Measurements from ENCODE around the gene OSTM1.

The OSTM1 gene

GRCh38 chr6:108074359-108075144 lies at the start of gene OSTM1:
Gene OSTM1, minus strand, starts transcription at chr6:108074741. Its CDS starts 90 bp downstream, at chr6:108074651.
- TF ChIP-seq GATA3 (IDR thresholded peaks at IDR 0.05; ENCODE audit: low read depth, low read length) (no peak), GATA2 (IDR thresholded peaks at IDR 0.05; ENCODE audit: low read depth, low read length) (no peak)

GRCh38 chr6:108123946-108124345 lies 49.4 kb upstream of the OSTM1 start:
- TF ChIP-seq GATA2 (IDR thresholded peaks at IDR 0.05; ENCODE audit: low read depth, low read length) (no peak), GATA3 (IDR thresholded peaks at IDR 0.05; ENCODE audit: low read depth, low read length) (no peak)

DNA sequence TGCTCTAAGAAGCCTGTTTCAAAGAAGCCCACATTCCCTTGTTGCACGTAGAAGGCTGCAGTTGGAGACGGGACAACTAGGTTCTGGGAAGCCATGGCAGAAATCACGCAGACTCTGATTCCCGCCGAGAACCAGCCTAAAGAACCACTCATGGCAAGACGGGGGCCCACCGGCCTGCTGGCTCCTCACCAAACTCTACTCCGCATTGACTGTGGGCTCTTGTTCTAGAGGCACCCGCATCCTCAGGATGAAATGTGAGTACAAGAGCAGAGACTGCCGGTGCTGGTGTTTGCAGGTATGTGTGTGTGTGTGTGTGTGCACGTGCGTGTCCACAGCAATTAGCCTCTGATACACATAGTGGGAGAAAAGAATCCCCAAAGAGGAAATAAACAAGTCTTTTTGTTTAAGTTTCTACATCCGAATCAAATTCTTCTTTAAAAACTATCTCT lies 49.0 kb upstream of the OSTM1 start:
- TF ChIP-seq GATA2 (IDR thresholded peaks at IDR 0.05; ENCODE audit: low read depth, low read length) (no peak), GATA3 (IDR thresholded peaks at IDR 0.05; ENCODE audit: low read depth, low read length) (no peak)

GRCh38 chr6:108121612-108122011 lies 47.1 kb upstream of the OSTM1 start:
- TF ChIP-seq GATA2 (IDR thresholded peaks at IDR 0.05; ENCODE audit: low read depth, low read length) (no peak), GATA3 (IDR thresholded peaks at IDR 0.05; ENCODE audit: low read depth, low read length) (no peak)

DNA sequence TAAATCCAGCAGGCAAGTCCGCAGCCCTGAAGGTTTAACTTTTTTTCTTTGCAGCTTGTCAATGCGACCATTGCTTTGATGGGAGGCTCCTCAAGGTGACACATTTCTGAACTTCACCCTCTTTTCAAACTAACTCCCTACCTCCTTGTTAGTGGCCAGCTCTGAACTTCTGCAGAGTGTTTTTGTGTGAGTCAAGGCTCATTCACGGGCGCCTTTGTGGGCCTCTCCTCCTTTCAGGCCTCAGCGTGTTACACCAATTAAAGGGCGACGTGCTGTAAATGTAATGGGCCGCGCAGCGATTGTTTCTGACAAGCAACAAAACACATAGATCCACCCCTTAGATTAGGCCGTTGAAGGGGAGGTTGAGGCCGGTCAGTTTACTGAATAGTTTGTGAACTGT lies 45.8 kb upstream of the OSTM1 start:
- TF ChIP-seq GATA3 (IDR thresholded peaks at IDR 0.05; ENCODE audit: low read depth, low read length), result no peak
- TF ChIP-seq GATA2 (IDR thresholded peaks at IDR 0.05; ENCODE audit: low read depth, low read length), result no peak

- TF ChIP-seq GATA2 (IDR thresholded peaks at IDR 0.05; ENCODE audit: low read depth, low read length) (no peak), GATA3 (IDR thresholded peaks at IDR 0.05; ENCODE audit: low read depth, low read length) (no peak)
Observed at GRCh38 chr6:108119769-108120141, 45.2 kb upstream of the OSTM1 start.

DNA sequence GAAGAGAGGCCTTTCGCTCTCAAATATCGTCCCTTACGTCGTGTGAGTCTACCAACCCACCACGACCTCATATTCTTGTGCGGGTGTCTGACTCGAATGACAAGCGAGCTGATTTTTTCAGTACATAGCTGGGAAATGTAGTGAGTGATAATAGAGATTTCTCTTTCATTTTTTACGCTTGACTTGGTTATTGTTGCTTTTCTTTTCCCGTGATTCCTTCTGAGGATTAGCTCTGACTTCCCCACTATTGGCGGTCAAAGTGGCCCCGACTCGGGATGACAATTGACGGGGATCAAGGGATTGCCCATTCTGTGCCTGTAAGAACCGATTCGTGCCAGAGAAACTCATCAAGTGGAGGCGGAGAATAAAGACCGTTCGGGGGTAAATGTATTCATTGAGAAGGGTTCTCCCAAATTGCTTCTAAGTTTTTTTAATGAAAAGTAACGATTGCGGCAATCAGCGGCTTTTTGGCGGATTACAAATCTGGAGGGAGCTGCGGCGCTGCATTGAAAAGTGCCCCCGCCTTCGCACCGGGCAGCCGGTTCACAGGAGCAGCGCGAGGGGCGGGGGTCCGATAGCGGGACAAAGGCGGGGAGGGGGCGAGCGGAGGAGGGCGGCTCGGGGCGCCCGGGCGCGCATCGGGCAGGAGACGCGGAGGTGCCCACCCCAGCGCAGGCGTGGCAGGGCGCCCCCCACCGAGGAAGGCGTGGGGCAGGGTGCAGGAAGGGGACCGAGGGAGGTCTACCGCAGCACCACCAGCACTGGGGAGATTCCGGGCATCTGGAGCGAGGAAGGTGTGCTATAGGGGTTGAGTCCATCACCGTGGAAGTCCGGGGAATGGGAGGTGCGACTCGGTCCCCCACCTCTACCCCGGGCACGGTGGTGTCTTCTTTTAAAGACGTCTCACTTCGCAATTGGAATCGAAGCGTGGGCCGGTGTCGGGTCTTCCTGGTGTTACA lies 44.5 kb upstream of the OSTM1 start:
- TF ChIP-seq GATA3 (IDR thresholded peaks at IDR 0.05; ENCODE audit: low read depth, low read length), result no peak
- TF ChIP-seq GATA2 (IDR thresholded peaks at IDR 0.05; ENCODE audit: low read depth, low read length), result no peak

DNA sequence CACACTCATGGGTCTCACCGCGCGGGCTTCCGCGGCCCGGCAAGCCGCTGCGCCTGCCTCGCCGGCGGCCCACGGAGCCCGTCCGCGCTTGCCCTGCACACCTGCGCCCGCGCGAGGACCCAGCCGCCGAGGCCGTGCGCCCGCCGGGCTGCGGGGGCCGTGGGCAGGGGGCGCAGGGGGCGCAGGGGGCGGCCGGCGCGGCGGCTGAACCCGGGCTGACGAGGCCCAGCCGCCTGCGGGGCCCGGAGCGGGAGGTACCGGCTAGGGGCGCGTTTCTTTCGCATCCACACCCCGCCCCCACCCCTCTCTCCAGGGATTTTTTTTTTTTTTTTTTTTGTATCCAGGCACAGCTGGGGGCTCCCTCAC lies 43.8 kb upstream of the OSTM1 start:
- TF ChIP-seq GATA3 (IDR thresholded peaks at IDR 0.05; ENCODE audit: low read depth, low read length) (no peak), GATA2 (IDR thresholded peaks at IDR 0.05; ENCODE audit: low read depth, low read length) (no peak)

DNA sequence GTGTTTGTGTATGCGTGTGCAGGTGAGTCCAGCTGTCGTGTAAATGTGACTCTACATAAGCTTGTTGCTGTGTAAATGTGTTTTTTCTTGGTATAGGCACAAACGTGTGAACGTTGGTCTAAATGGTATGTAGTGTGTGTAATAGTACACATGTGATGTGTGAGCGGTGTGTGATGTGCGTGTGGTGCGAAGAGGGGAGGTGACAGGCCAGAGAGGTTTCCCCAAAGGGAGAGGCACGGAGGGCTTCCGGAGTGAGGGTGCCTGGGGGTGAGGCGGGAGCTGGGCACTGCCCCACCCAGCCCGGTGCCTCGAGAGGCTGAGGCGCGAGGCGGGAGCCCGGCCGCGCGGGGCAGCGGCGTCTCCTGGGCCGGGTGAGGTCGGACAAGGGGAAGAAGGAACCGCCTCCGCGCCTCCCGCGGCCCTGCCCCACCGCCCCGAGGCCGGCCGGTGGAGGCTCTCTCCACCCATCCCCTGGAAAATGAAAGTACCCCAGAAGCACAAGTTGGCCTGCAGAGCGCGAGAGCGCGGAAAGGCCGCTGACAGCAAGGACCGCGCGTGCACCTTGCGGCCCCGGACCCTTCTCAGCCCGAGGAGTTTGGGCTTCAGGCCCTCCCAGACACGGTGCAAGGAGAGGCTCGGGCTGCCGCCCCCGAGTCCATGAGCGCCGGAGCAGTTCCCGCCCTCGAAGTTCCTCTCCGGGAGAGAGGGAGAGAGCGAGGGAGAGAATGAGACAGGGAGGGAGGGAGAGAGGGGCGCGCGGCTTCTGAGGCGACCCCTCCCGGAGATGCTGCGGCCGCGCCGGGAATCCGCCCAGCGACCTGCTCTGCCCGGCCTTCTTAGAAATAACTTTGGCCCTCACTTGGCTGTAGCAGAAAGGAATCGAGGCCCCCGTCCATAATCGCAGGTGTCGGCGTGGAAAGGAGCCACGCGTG lies 43.2 kb upstream of the OSTM1 start:
- TF ChIP-seq GATA3 (IDR thresholded peaks at IDR 0.05; ENCODE audit: low read depth, low read length) (no peak), GATA2 (IDR thresholded peaks at IDR 0.05; ENCODE audit: low read depth, low read length) (no peak)

DNA sequence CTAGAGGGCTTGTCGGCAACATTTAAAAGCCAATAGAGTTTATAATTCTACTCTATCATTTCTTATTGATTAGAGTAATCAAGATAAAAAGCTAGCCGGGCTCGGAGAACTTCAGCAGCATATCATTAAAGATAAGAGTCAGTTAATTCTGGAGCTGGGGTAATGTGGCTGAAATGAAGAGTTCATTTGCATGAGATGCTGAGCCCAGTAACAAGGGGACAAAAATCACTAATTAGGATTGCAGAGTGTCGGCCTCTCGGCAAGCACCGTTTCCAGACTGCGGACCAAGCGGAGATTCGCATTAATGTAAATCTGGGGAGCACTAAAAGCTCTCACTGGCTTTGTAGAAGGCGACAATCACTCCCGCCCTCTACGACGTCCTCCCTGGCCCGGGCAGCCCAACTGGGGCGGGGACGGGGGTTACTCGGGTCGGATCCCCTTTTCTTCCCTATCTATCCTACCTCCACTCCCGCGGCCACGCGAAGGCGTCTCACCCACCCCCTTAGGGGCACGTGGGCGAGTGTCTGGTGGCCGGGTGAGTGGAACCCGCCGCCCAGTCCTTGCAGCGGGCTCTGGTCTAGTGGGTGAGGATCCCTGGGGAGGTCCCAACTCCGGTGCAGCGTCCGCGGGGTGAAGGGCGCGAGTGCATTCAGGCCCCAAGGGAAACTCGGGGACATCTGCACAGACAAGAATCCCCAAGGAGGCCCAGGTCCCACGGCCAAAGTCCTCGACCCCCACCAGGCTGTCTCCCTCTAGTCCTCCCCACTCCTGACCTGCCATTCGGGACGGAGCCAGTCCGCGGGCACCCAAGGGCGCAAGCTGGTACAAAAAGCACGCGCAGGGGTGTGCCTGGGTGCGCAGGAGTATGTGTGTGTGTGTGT lies 42.2 kb upstream of the OSTM1 start:
- TF ChIP-seq GATA3 (IDR thresholded peaks at IDR 0.05; ENCODE audit: low read depth, low read length) (no peak), GATA2 (IDR thresholded peaks at IDR 0.05; ENCODE audit: low read depth, low read length) (no peak)

GRCh38 chr6:108115598-108116058 lies 41.1 kb upstream of the OSTM1 start:
- TF ChIP-seq GATA2 (IDR thresholded peaks at IDR 0.05; ENCODE audit: low read depth, low read length) (no peak), GATA3 (IDR thresholded peaks at IDR 0.05; ENCODE audit: low read depth, low read length) (no peak)

- TF ChIP-seq GATA3 (IDR thresholded peaks at IDR 0.05; ENCODE audit: low read depth, low read length) (no peak), GATA2 (IDR thresholded peaks at IDR 0.05; ENCODE audit: low read depth, low read length) (no peak)
Observed at GRCh38 chr6:108114841-108115597, 40.5 kb upstream of the OSTM1 start.

Measured in SH-SY5Y (cell line).